CD4-positive, alpha-beta T cell (primary cell): ENCODE measurements around the gene NME4. TPM values are rescaled to one million over a fixed set of nuclear protein-coding genes. Genes with fewer than 3 reads are reported as not detected.
A peak's percentile ranks its signal among the peaks of the same experiment; 100 is the strongest.

Experiments used
- ATAC-seq: fragments of 200-7000 bp; cut with Tn5 transposase; one replicate; pipeline ENCODE4 v1.10.0; 2022; ENCODE audit warnings: mild to moderate bottlenecking; ENCODE audit not compliant: poor library complexity
- CTCF ChIA-PET: fragments of 350-600 bp; sonication (Branson Sonifier 250); formaldehyde crosslinking; loops from one replicate; lab custom pipeline; 2021; ENCODE audit warnings: antibody characterized with exemption, inconsistent platforms; lab: Charles Lee
- POLR2A ChIA-PET: fragments of 350-600 bp; sonication (Branson Sonifier 250); formaldehyde crosslinking; loops from one replicate; lab custom pipeline; 2021; ENCODE audit warnings: antibody characterized with exemption, inconsistent platforms; lab: Charles Lee
- DNase-seq, 14 experiments: peaks; one replicate each; pipeline ENCODE4 v3.0.0-alpha.2; 2013 to 2020; ENCODE audit warnings: mixed read lengths in 2 of 14
- H3K27ac ChIP-seq, 2 donors: one replicate each; pipeline versions ENCODE4 v1.5.1 to v1.7.0; 2013; ENCODE audit warnings: low read length in 2 of 2, low read depth in 1 of 2, mild to moderate bottlenecking in 1 of 2
- H3K27me3 ChIP-seq, 2 experiments: 1 replicate in 1 of 2; 2 replicates in 1 of 2; pipeline versions ENCODE4 v1.6.1 to v1.7.0; 2013; ENCODE audit warnings: low read length in 2 of 2, control low read depth in 1 of 2, mild to moderate bottlenecking in 1 of 2, moderate library complexity in 1 of 2; ENCODE audit not compliant: insufficient read depth in 2 of 2, control insufficient read depth in 1 of 2
- H3K36me3 ChIP-seq: one replicate; pipeline ENCODE4 v1.6.1; 2013; ENCODE audit warnings: low read length, control low read depth; ENCODE audit not compliant: insufficient read depth
- H3K4me1 ChIP-seq: one replicate; pipeline ENCODE4 v1.6.1; 2013; ENCODE audit warnings: low read length, control low read depth; ENCODE audit not compliant: insufficient read depth
- H3K4me3 ChIP-seq: one replicate; pipeline ENCODE4 v1.5.1; 2013; ENCODE audit warnings: mild to moderate bottlenecking, low read length, moderate library complexity
- H3K9me3 ChIP-seq, 2 experiments: 1 replicate in 1 of 2; 2 replicates in 1 of 2; pipeline versions ENCODE4 v1.6.1 to v1.7.0; 2013; ENCODE audit warnings: low read length in 2 of 2, mild to moderate bottlenecking in 2 of 2, control low read depth in 1 of 2, moderate library complexity in 1 of 2; ENCODE audit not compliant: control insufficient read depth in 1 of 2, insufficient read depth in 1 of 2
- H3K27ac Mint-ChIP-seq: one replicate; pipeline ENCODE4 v1.8.0; 2020; ENCODE audit warnings: mixed read lengths
- H3K27me3 Mint-ChIP-seq: one replicate; pipeline ENCODE4 v1.8.0; 2021; ENCODE audit warnings: mixed read lengths
- H3K36me3 Mint-ChIP-seq: one replicate; pipeline ENCODE4 v1.8.0; 2021; ENCODE audit warnings: low read depth, mixed read lengths
- H3K4me1 Mint-ChIP-seq: one replicate; pipeline ENCODE4 v1.8.0; 2021; ENCODE audit warnings: low read depth, mixed read lengths
- H3K4me3 Mint-ChIP-seq: one replicate; pipeline ENCODE4 v1.8.0; 2020; ENCODE audit warnings: mild to moderate bottlenecking, mixed read lengths
- H3K9me3 Mint-ChIP-seq: one replicate; pipeline ENCODE4 v1.8.0; 2020; ENCODE audit warnings: mixed read lengths
- intact Hi-C, 2 experiments: fragments of 100-400 bp; cut with DNase I in 1 of 2; cut with micrococcal nuclease in 1 of 2; formaldehyde crosslinking; loops; one replicate each; pipeline versions ENCODE4 v1.15.1 to v1.9.0; 2023 to 2025; cut with DNase I, micrococcal nuclease
- total RNA-seq, 174 experiments: library from RNA in 2 of 174; stranded (reverse) in 2 of 174; gene quantifications; one replicate each; pipeline ENCODE4 v1.2.3 and lab custom pipeline; 2021 to 2026
- TF ChIP-seq, protein P1 (sequence below): fragments of 200-600 bp; IDR thresholded peaks from one replicate; pipeline ENCODE4 v1.8.0; 2022; ENCODE audit warnings: antibody characterized with exemption, mild to moderate bottlenecking

NME4 gene
- total RNA-seq, 2 experiments from 2014 or later, result 31.2 to 32.6 TPM

DNA sequence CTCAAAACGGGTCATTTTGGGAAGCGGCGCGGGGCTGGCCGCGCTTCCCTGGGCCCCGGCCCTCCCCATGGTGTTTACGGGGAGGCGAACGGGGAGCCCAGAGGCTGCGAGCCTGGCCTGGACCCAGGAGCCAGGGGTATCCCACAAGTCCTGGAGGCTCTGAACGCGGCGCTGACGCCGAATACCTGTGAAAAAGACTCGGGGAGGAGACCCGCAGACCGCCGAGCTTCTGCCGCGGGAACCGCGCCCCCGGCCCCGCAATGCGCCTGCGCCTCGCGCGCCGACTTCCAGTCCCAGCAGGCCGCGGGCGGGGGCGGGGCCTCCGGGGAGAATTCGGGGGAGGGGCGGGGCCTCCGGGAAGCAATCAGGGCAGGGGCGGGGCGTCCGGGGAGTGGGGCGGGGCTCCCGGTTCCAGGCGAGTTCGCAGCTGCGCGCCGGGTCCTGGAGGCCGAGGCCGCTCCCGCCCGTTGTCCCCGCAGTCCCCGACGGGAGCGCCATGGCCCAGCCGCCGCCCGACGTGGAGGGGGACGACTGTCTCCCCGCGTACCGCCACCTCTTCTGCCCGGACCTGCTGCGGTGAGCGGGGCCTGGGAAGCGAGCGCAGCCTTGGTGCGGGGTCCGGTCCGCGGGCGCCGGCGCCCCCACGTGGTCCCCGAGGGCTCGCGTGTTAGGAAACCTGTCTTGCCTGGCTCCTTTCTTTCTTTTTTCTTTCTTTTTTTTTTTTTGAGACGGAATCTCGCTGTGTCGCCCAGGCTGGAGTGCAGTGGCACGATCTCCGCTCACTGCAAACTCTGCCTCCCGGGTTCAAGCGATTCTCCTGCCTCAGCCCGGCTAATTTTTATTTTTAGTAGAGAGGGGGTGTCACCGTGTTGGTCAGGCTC is 4.7 kb downstream of the NME4 start, which contains the start of gene DECR2:
TSS of gene DECR2 (plus strand) at position 418 of the 881 bp plus-strand sequence. CDS start at position 497, 79 bp downstream.
- no peaks in the 10 kb centered on the region for H3K9me3 ChIP-seq
- H3K4me3 Mint-ChIP-seq, result peak within 1 kb of the TSS; percentile 98
- no peaks in the 10 kb centered on the region for H3K36me3 ChIP-seq
- peaks cover 21% of the 10 kb centered on the region for H3K4me1 ChIP-seq
- H3K27me3 Mint-ChIP-seq, result no peaks in the 10 kb centered on the region
- H3K27me3 ChIP-seq, result no peaks in the 10 kb centered on the region
- POLR2A ChIA-PET, result interaction anchor here (0.6 to 3.3 kb wide), 17 partner anchors 10 to 400 kb away, joined by 3 to 35 read pairs (median 4); partner anchors contain the start of genes AXIN1, METTL26, MRPL28 and PGAP6
- H3K9me3 Mint-ChIP-seq, result no peaks in the 10 kb centered on the region
- H3K4me3 ChIP-seq, result peak within 1 kb of the TSS; percentile 92
- DNase-seq (peak; percentile 94 to 100 (median 99)), ATAC-seq (peak; percentile 84)
- H3K27ac ChIP-seq, result peak within 1 kb of the TSS; percentile 67 to 81
- intact Hi-C loops, result loop anchor here (1.0 to 10.0 kb wide), 7 partner anchors 18 to 1383 kb away; partner anchors contain the start of genes AXIN1 (in 2 of the 2), MRPL28 (in 1 of the 2), NUBP2 (in 1 of the 2) and RAB11FIP3 (in 1 of the 2)
- peak within 1 kb of the TSS; percentile 97 for H3K27ac Mint-ChIP-seq
- H3K4me1 Mint-ChIP-seq, result peaks cover 18% of the 10 kb centered on the region
- TF ChIP-seq, protein P1, sequence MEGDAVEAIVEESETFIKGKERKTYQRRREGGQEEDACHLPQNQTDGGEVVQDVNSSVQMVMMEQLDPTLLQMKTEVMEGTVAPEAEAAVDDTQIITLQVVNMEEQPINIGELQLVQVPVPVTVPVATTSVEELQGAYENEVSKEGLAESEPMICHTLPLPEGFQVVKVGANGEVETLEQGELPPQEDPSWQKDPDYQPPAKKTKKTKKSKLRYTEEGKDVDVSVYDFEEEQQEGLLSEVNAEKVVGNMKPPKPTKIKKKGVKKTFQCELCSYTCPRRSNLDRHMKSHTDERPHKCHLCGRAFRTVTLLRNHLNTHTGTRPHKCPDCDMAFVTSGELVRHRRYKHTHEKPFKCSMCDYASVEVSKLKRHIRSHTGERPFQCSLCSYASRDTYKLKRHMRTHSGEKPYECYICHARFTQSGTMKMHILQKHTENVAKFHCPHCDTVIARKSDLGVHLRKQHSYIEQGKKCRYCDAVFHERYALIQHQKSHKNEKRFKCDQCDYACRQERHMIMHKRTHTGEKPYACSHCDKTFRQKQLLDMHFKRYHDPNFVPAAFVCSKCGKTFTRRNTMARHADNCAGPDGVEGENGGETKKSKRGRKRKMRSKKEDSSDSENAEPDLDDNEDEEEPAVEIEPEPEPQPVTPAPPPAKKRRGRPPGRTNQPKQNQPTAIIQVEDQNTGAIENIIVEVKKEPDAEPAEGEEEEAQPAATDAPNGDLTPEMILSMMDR, result peak; percentile 68
- peaks cover 5% of the 10 kb centered on the region for H3K36me3 Mint-ChIP-seq
- CTCF ChIA-PET, result interaction anchor here (0.8 to 3.7 kb wide), 7 partner anchors 10 to 126 kb away, joined by 3 to 22 read pairs (median 3); partner anchors contain the start of genes CAPN15, MRPL28 and RAB11FIP3

DNA sequence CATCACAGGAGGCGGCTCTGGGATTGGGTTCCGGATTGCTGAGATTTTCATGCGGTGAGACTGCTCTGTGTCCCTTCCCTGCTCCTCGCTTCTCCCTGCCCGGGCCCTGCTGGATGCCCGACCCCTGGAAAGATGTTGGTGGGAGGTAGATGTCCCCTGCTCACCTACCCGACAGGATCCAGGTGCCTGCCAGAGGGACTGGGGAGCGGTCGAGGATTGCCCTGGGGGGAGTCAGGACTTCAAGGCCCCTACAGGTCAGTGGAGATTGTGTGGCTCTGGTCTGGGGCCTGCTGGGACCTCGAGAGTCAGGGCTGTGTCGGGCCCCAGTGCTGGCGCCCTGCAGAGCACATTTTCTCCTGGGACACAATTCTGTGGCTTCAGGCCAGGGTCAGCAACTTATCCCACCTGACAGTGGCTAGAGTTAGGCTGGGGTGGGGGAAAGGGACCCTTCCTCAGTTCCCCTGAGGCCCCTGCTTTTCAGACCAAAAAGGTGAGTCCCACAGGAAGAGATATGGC is 8.0 kb downstream of the NME4 start:
- ATAC-seq (no peak), DNase-seq (peak in 1 of 14 experiments; percentile 19)
- Mint-ChIP-seq H3K4me3 (no peak overlapping the region), H3K27me3 (no peaks in the 10 kb centered on the region), H3K9me3 (no peaks in the 10 kb centered on the region), H3K27ac (no peak overlapping the region), H3K4me1 (peaks cover 8% of the 10 kb centered on the region), H3K36me3 (peaks cover 5% of the 10 kb centered on the region)
- TF ChIP-seq, protein P1, result no peak
- no peak overlapping the region for H3K27ac ChIP-seq
- peaks cover 18% of the 10 kb centered on the region for H3K4me1 ChIP-seq
- H3K9me3 ChIP-seq, result no peaks in the 10 kb centered on the region
- no peaks in the 10 kb centered on the region for H3K36me3 ChIP-seq
- no peak overlapping the region for H3K4me3 ChIP-seq
- CTCF ChIA-PET, result no interaction called here
- POLR2A ChIA-PET, result no interaction called here
- H3K27me3 ChIP-seq, result no peaks in the 10 kb centered on the region
- intact Hi-C loops, result loop anchor here (5.0 to 10.0 kb wide), 2 partner anchors 53 to 1380 kb away; partner anchors contain the start of genes AXIN1 (in 1 of the 2), NUBP2 (in 1 of the 2) and SPSB3 (in 1 of the 2)
